NCI-H2107 (cell line): Measurements from ENCODE around the gene ZFC3H1.
"Not testable (repeated sequence)": the region's sequence is repeated elsewhere in the genome, so short reads cannot be mapped to it uniquely, and the experiment has no call there.

Experiments used
- DNase-seq: peaks from one replicate; lab custom pipeline; 2025; lab: John Stamatoyannopoulos, UW

The ZFC3H1 gene

DNA sequence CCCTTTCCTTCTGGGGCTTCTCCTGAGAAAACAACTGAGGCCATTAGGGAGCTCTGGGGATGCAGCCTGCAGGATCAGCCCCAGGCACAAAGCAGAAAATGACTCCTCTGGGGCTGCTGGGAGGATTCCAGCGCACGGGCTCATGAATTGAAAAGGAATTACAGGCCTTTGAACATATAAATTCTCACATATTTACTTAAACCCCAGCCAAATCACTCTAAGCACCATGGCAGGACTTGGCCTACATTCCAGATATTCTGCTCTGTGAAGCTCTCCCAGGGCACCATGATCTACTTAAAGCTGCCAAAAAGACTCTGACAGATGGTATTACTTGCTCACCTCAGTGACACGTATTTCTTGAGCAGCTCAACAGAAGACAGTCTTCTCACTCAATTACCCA lies 87.2 kb downstream of the ZFC3H1 start:
- no peak for DNase-seq

DNA sequence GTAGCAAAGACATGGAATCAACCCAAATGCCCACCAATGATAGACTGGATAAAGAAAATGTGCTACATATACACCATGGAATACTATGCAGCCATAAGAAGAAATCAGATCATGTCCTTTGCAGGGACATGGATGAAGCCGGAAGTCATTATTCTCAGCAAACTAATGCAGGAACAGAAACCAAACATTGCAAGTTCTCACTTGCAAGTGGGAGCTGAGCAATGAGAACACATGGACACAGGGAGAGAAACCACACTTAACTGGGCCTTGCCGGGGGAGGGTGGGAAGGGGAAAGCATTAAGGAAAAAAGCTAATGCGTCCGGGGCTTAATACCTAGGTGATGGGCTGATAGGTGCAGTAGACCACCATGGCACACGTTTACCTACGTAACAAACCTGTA lies 93.8 kb downstream of the ZFC3H1 start:
- not testable (repeated sequence) for DNase-seq

DNA sequence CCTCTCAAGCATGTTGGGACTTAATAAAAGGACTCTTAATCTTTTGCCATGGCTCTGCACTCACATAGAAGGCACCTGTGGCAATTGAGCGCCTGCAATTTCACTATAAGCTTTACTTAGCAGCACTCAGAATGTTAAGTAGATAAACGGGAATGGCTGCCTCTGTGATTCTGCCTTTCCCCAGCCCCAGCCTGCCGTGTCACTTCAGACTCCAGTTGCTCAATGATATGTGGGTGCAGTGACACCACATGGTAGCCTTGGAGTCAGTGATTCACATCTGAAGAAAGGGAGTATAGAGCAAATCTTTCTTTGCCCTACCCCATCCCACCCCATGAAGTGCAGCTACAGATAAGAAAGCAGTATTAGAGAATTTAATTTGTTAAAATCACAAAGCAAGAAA lies 96.1 kb downstream of the ZFC3H1 start:
- no peak for DNase-seq

DNA sequence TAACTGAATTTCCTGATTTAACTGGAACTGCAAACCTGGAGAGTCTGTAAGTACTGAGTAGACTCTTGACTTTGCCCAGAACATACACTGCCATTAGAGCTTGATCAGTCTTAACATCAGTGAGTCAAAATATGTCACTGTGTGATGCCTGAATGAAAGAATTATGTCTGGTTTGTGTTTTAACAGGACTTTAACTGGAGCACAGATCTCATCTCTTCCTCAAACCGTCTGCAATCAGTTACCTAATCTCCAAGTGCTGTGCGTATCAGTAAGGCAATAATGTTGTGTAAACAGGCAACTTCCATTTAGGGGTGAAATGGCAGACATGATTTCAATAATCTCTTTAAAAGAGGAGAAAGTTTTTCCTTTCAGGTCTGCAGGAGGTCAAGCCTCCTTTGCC lies 97.0 kb downstream of the ZFC3H1 start:
- DNase-seq = no peak

DNA sequence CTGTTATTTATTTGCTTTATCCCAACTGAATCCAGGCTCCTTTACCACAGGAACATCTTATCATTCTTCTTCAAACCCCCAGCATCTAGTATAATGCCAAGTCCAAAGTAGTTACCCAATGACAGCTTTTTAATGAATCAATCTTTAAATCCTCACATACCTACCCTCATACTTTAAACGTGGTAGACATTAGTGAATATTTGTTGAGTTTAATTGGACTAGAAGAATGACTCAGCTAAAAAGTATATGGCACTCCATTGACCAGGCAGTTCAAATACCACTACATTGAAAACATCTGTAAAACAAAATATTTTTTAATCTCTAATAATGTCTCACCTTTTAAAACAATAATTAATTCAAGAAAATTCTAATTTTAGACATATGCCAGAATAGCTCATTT lies 98.1 kb downstream of the ZFC3H1 start:
- no peak for DNase-seq

DNA sequence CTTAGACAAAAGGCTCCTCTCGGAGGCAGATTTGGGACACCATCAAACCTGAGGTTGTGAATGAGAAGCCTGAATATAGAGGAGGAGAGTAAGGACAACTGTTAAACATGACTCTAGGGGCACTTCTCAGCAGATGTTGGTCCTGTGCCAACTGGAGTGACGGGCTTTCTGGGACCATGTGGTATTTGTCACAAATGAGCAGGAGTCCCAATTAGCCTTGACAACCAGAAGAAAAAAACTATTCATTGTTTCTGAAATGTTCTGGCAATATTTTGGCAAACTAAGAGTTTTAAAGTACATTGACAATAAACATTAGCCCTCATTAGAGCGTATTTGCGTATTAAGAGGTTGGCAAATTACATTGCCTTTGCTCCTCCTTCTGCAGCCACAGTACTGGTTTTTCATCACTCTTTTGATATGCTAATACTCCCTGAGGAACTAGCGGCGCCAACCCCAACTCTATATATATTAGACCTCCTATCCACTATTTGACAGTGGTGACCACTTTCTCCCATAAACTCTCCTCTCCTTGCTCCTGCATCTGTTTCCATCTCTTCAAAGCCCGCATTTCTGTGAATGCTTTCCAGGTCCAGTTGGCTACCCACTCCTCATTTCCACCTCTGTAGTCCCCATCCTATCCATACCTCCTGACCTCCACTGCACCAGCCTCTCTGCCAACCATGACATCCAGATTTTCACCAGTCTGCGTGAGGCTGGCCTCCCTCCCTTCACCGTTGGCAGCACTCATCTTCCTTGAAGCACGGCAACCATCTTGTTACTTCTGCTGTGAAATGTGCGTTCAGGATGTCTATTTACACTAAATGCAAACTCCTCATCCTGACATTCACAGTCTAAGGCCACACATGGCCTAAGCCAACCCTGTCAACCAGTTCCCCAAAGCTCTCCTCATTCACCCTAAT lies 100.7 kb downstream of the ZFC3H1 start:
- no peak for DNase-seq
